ENCODE measurements around the gene TMEM179. TPM values are rescaled to one million over a fixed set of nuclear protein-coding genes. Genes with fewer than 3 reads are reported as not detected.
A peak's percentile ranks its signal among the peaks of the same experiment; 100 is the strongest.

The TMEM179 gene
- total RNA-seq, 1 donor from 2014 or later, result not detected

- Histone ChIP-seq H3K4me1 (no peaks in the 10 kb centered on the region), H3K36me3 (no peaks in the 10 kb centered on the region), H3K27me3 (peaks cover 15% of the 10 kb centered on the region), H3K4me3 (no peak overlapping the region), H3K9me3 (no peaks in the 10 kb centered on the region), H3K27ac (no peak overlapping the region)
- ATAC-seq (peak; percentile 7), DNase-seq (no peak)
- no peak for TF ChIP-seq CTCF (IDR thresholded peaks at IDR 0.05)
- intact Hi-C loops (cut with DNase I), result no loop called here
Observed at GRCh38 chr14:104586832-104587620, 17.5 kb downstream of the TMEM179 start.

GRCh38 chr14:104585966-104586697 is 18.4 kb downstream of the TMEM179 start:
- peaks cover 15% of the 10 kb centered on the region for H3K27me3 ChIP-seq
- ATAC-seq (peak; percentile 21), DNase-seq (no peak)
- TF ChIP-seq CTCF (IDR thresholded peaks at IDR 0.05), result no peak
- no peak overlapping the region for H3K27ac ChIP-seq
- intact Hi-C loops (cut with DNase I), result no loop called here
- H3K36me3 ChIP-seq, result no peaks in the 10 kb centered on the region
- H3K4me1 ChIP-seq, result no peaks in the 10 kb centered on the region
- no peaks in the 10 kb centered on the region for H3K9me3 ChIP-seq
- no peak overlapping the region for H3K4me3 ChIP-seq

GRCh38 chr14:104584557-104584956 is 20.0 kb downstream of the TMEM179 start:
- DNase-seq, result no peak
- Histone ChIP-seq H3K36me3 (no peaks in the 10 kb centered on the region), H3K4me1 (no peaks in the 10 kb centered on the region), H3K27ac (no peak overlapping the region), H3K9me3 (no peaks in the 10 kb centered on the region), H3K4me3 (no peak overlapping the region), H3K27me3 (peaks cover 20% of the 10 kb centered on the region)
- TF ChIP-seq CTCF (IDR thresholded peaks at IDR 0.05), result no peak
- ATAC-seq, result no peak
- intact Hi-C loops (cut with DNase I), result no loop called here

GRCh38 chr14:104583424-104584306 is 20.9 kb downstream of the TMEM179 start:
- intact Hi-C loops (cut with DNase I), result no loop called here
- Histone ChIP-seq H3K27me3 (peaks cover 20% of the 10 kb centered on the region), H3K4me1 (no peaks in the 10 kb centered on the region), H3K27ac (no peak overlapping the region), H3K36me3 (no peaks in the 10 kb centered on the region), H3K9me3 (no peaks in the 10 kb centered on the region), H3K4me3 (no peak overlapping the region)
- ATAC-seq (no peak), DNase-seq (no peak)
- no peak for TF ChIP-seq CTCF (IDR thresholded peaks at IDR 0.05)

- no peak for DNase-seq
- Histone ChIP-seq H3K27ac (no peak overlapping the region), H3K4me3 (no peak overlapping the region), H3K4me1 (no peaks in the 10 kb centered on the region), H3K9me3 (no peaks in the 10 kb centered on the region), H3K36me3 (no peaks in the 10 kb centered on the region), H3K27me3 (peaks cover 24% of the 10 kb centered on the region)
- ATAC-seq, result no peak
- TF ChIP-seq CTCF (IDR thresholded peaks at IDR 0.05), result no peak
- intact Hi-C loops (cut with DNase I), result no loop called here
Observed at GRCh38 chr14:104582662-104583061, 21.9 kb downstream of the TMEM179 start.

All from upper lobe of right lung (tissue), 1 donor.